HT-29 (cell line): ENCODE measurements around the gene CIDEA. TPM values are rescaled to one million over a fixed set of nuclear protein-coding genes. Genes with fewer than 3 reads are reported as not detected.

Experiments
- DNase-seq: peaks from one replicate; pipeline ENCODE4 v3.0.0-alpha.2; 2015; ENCODE audit warnings: low spot score
- small RNA-seq: library from RNA; depleted of rRNA; stranded (forward); fragments of <200 nt; gene quantifications from one replicate; pipeline ENCODE3, GENCODE V24; 2014
- total RNA-seq: library from RNA; depleted of rRNA; stranded (reverse); fragments of >200 nt; shearing (Covaris generic); gene quantifications from 2 replicates; pipeline ENCODE4 v1.2.3, GENCODE V29; 2014; rRNA removed

Gene CIDEA
- total RNA-seq, 1 experiment from 2014 or later, result not detected

DNA sequence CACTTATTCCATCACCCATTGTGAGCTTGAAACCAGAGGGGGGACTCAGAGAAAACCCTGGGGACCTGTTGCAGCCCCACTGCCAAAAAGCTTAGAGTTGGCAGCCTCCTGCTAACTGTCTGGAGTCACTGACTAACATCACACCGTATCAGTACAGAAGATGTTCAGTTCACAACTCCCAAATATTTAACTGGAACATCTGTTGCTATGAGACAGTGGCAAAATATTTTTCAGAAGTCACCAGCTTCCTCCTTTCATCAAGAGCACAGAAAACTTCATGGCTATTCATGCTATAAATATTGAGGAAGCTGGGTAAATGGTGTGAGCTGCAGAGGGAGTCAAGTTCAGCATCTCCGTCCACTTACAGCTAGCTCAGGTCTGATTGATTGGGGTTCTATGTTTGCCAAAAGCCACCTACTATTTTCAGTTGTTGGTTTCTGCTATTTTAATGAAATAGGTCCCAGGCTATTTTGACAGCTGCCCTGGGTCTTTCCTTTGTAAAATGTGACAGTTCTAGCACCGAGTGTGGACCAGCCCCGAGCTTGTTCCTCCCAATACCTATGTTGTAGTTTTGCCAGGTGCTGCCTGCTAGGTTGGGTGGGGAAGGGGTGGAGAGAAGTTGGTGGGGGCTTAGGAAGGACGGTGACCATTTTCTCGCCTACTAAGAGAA lies 63.6 kb downstream of the CIDEA start:
- no peak for DNase-seq

DNA sequence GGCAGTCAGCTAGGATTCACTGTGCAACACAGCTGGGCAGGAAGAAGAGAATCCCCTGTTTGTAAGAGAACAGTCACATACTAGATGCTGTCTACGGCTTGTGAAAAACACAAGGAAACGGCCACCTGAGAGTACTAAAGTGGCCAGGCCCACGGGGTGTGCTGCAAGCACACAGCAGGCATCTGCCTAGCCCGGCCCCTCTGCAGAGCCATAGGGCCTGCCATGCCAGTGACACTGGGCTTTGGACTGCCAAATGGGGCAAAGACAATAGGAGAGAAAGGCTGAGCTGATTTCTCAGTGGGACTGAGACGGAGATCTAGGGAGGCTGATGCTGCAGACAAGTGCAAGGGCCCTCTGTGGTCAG lies 64.2 kb downstream of the CIDEA start:
- no peak for DNase-seq

GRCh38 chr18:12318857-12319256 lies 64.7 kb downstream of the CIDEA start:
- DNase-seq, result no peak

- DNase-seq, result no peak
These were observed 67.2 kb downstream of the CIDEA start for GRCh38 chr18:12321333-12321732.

- no peak for DNase-seq
These were observed 71.0 kb downstream of the CIDEA start for GRCh38 chr18:12324991-12325725.

DNA sequence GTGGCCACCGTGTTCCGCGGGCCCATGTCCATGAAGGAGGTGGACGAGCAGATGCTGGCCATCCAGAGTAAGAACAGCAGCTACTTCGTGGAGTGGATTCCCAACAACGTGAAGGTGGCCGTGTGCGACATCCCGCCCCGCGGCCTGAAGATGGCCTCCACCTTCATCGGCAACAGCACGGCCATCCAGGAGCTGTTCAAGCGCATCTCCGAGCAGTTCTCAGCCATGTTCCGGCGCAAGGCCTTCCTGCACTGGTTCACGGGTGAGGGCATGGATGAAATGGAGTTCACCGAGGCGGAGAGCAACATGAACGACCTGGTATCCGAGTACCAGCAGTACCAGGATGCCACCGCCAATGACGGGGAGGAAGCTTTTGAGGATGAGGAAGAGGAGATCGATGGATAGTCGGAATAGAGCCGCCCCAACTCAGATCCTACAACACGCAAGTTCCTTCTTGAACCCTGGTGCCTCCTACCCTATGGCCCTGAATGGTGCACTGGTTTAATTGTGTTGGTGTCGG lies 71.6 kb downstream of the CIDEA start:
- no peak for DNase-seq

DNA sequence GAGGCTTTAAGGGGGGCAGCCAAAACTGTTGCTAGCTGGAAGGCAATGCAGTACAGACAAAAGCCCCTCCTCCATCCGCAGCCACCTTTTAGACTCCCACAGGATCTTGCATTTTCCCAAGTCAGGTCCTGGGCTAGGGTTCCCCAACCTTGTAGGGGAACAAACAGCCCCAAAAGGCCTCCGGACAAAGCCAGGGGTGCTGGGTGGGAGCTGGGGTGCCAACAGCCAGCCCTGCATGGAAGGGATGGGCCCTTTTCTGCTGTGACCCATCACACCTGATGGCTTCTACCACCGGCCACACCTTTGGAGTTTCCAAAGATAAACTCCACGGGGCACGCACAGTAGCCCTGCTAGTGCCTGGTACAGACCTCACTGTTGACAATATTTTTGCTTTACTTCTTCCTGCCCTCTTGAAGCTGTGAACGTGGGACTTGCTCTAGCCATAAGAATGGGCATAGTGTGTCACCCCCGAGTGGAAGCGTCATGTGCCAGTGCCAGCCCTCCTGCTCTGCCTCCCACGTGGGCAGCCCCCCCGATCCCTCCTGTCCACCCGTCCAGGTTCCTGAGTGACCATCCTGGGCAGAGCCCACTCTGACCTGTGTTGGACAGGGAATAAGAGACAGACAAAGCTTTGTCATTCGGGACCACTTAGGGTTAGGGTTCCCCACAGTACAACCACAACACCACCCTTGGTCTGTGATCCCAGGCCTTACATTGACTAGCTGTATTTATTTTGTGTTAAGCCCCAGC lies 72.7 kb downstream of the CIDEA start:
- DNase-seq, result no peak

Small RNA genes within 50 kb of the gene (small RNA-seq; reads per million reads assigned to genes)
- gene RNU6-170P, result not detected

Other genes with a start within 250 kb of the CIDEA start
- gene ANKRD62, start 160.5 kb upstream of the CIDEA start, total RNA-seq, result not detected in 2 replicates
- not detected in 2 replicates for gene TUBB6, start 53.9 kb downstream of the CIDEA start, total RNA-seq
- gene AFG3L2, start 122.9 kb downstream of the CIDEA start, total RNA-seq, result 59.3 and 72.7 TPM in 2 replicates
- 3.0 and 7.9 TPM in 2 replicates for gene PRELID3A, start 153.6 kb downstream of the CIDEA start, total RNA-seq